IPS DF 4.7 (cell line): ENCODE results near the gene RRM2.
"Not testable (repeated sequence)": the region's sequence is repeated elsewhere in the genome, so short reads cannot be mapped to it uniquely, and the experiment has no call there.

Experiments used
- DNase-seq: peaks from one replicate; pipeline ENCODE4 v3.0.0-alpha.2; 2013; ENCODE audit warnings: low spot score; ENCODE audit errors: extremely low read depth

Gene RRM2

GRCh38 chr2:10132043-10132575 is 9.6 kb downstream of the RRM2 start:
- no peak for DNase-seq

GRCh38 chr2:10132596-10132995 is 10.1 kb downstream of the RRM2 start:
- DNase-seq, result no peak

- DNase-seq, result no peak
Measured at GRCh38 chr2:10132996-10133647, 10.6 kb downstream of the RRM2 start.

GRCh38 chr2:10135296-10136089 is 13.0 kb downstream of the RRM2 start:
- no peak for DNase-seq

- DNase-seq, result no peak
Measured at GRCh38 chr2:10136101-10136934, 13.8 kb downstream of the RRM2 start.

GRCh38 chr2:10137053-10137843 is 14.7 kb downstream of the RRM2 start:
- no peak for DNase-seq

GRCh38 chr2:10139536-10139935 is 17.0 kb downstream of the RRM2 start:
- no peak for DNase-seq

DNA sequence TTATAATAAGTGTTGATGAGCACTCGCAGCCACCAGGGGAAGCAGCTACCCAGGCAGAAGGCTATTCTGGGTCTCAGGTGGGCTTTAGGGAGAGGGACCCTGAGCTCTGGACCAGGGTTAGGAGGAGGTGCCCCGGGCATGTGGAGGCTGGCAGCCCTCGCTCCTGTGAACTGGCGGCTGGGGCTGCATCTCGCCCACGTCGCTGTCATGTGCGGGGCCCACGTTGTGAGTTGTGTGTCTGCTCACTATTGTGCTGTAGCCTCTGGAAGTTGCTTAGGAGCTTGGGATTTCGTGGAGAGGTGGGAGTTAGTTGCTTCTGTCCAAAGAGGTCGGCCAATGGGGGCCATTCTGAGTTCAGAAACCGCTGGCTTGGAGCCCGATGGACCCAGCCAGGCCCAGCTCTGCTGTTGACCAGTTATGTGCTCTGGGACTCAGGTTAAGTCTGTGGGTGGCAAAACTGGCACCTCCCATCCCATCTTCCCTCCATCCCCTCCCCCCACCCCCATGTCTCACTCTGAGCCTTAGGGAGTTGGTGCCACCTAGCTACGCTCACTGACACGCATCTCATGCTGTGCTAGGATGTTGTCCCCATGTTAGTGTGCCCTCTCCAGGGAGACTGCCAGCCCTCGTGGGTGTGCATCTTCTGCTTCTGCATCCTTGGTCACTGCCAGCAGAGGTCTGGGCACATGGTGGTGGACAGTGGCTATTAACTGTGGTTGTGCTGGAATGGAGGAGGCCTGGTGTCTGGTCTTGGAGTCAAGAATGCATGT is 18.5 kb downstream of the RRM2 start:
- DNase-seq, result no peak

- no peak for DNase-seq
Measured at GRCh38 chr2:10141736-10142639, 19.4 kb downstream of the RRM2 start.

DNA sequence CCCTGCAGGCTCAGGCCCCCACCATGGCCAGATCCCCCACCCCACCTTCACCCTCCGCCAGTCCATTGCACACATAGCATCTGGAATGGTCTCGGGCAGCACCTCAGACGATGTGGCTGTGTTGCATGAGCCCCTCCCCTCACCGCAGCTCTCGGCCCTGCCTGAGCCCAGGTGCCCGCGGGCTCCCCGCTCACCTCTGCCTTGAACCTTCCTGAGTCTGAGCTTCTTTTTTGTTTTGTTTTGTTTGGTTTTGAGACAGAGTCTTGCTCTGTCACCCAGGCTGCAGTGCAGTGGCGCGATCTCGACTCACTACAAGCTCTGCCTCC is 20.1 kb downstream of the RRM2 start:
- no peak for DNase-seq

- DNase-seq, result no peak
Measured at GRCh38 chr2:10144771-10145518, 22.4 kb downstream of the RRM2 start.

- DNase-seq, result no peak
Measured at GRCh38 chr2:10145519-10146357, 23.2 kb downstream of the RRM2 start.

GRCh38 chr2:10146366-10147005 is 23.9 kb downstream of the RRM2 start:
- DNase-seq, result no peak

DNA sequence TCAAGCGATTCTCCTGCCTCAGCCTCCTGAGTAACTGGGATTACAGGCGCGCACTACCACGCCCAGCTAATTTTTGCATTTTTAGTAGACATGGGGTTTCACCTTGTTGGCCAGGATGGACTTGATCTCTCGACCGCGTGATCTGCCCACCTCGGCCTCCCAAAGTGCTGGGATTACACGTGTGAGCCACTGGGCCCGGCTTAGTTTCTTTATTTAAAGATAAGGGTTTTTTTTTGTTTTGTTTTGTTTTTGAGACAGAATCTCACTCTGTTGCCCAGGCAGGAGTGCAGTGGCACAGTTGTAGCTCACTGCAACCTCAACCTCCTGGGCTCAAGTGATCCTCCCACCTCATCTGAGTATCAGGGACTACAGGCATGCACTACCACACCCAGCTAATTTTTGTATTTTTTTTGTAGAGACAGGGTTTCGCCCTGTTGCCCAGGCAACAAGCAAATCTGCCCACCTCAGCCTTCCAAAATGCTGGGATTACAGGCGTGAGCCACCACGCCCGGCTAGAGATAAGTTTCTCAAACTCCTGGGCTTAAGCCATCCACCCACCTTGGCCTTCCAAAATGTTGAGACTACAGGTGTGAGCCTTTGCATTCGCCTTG is 24.6 kb downstream of the RRM2 start:
- not testable (repeated sequence) for DNase-seq

GRCh38 chr2:10148268-10148667 is 25.7 kb downstream of the RRM2 start:
- DNase-seq, result no peak

DNA sequence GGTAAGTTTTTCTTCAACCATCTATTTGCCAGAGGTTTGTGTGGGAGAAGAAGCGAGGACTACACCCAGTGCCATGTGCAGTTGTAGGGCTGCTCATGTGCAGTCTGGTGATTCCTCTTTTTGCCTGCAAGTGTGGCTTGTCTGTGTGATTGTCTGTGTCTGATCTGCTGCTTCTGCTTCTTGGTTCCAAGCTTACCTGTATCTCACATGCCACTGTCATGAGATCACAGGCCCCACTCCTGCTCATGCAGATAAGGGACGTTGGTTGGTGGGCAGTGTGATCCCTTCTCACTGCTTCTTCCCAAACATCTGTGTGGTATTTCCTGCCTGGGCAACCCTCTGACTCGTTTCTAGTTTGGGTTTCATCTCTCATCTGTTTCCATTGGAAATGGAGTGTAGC is 27.1 kb downstream of the RRM2 start:
- DNase-seq, result no peak

GRCh38 chr2:10150436-10150835 is 27.9 kb downstream of the RRM2 start:
- DNase-seq, result no peak
